ENCODE data around the gene SRP14. TPM values are rescaled to one million over a fixed set of nuclear protein-coding genes. Genes with fewer than 3 reads are reported as not detected.

The SRP14 gene
- total RNA-seq, 4 donors from 2014 or later, result 142 to 485 (median 230) TPM

GRCh38 chr15:40053079-40053830 lies 14.3 kb upstream of the SRP14 start:
- Histone ChIP-seq H3K27me3 (no peaks in the 10 kb centered on the region), H3K36me3 (no peaks in the 10 kb centered on the region), H3K27ac (no peak overlapping the region), H3K4me3 (no peak overlapping the region), H3K9me3 (no peaks in the 10 kb centered on the region), H3K4me1 (no peaks in the 10 kb centered on the region)
- DNase-seq, result no peak
- intact Hi-C loops (cut with DNase I; ENCODE audit: low total_unique reads), result loop anchor here (5.0 kb wide), 1 partner anchor 219 kb away; no protein-coding TSS in a partner anchor
- TF ChIP-seq POLR2A (IDR thresholded peaks at IDR 0.05), result no peak
- TF ChIP-seq CTCF (IDR thresholded peaks at IDR 0.05), result no peak

- Histone ChIP-seq H3K4me3 (no peak overlapping the region), H3K4me1 (peaks cover 0 to 5% of the 10 kb centered on the region in 2 donors), H3K9me3 (no peaks in the 10 kb centered on the region), H3K27me3 (no peaks in the 10 kb centered on the region), H3K36me3 (no peaks in the 10 kb centered on the region), H3K27ac (no peak overlapping the region)
- no peak for DNase-seq
- TF ChIP-seq CTCF (IDR thresholded peaks at IDR 0.05), result no peak
- TF ChIP-seq POLR2A (IDR thresholded peaks at IDR 0.05), result no peak
- intact Hi-C loops (cut with DNase I; ENCODE audit: low total_unique reads), result loop anchor here (5.0 kb wide), 1 partner anchor 220 kb away; no protein-coding TSS in a partner anchor
These were observed 13.6 kb upstream of the SRP14 start for GRCh38 chr15:40052604-40053003.

GRCh38 chr15:40051616-40052415 lies 12.8 kb upstream of the SRP14 start:
- no peak for DNase-seq
- no peak for TF ChIP-seq CTCF (IDR thresholded peaks at IDR 0.05)
- no peak for TF ChIP-seq POLR2A (IDR thresholded peaks at IDR 0.05)
- H3K36me3 ChIP-seq, result no peaks in the 10 kb centered on the region
- no peaks in the 10 kb centered on the region for H3K27me3 ChIP-seq
- H3K9me3 ChIP-seq, result no peaks in the 10 kb centered on the region
- no peak overlapping the region for H3K27ac ChIP-seq
- H3K4me1 ChIP-seq, result peaks cover 0 to 6% of the 10 kb centered on the region in 2 donors
- H3K4me3 ChIP-seq, result no peak overlapping the region
- intact Hi-C loops (cut with DNase I; ENCODE audit: low total_unique reads), result loop anchor here (5.0 kb wide), 1 partner anchor 220 kb away; no protein-coding TSS in a partner anchor

GRCh38 chr15:40050788-40051470 lies 11.9 kb upstream of the SRP14 start:
- Histone ChIP-seq H3K36me3 (no peaks in the 10 kb centered on the region), H3K27ac (peak overlapping the region in 1 of 2 donors; percentile 25), H3K4me3 (no peak overlapping the region), H3K27me3 (no peaks in the 10 kb centered on the region), H3K4me1 (peaks cover 0 to 6% of the 10 kb centered on the region in 2 donors), H3K9me3 (no peaks in the 10 kb centered on the region)
- no peak for TF ChIP-seq CTCF (IDR thresholded peaks at IDR 0.05)
- TF ChIP-seq POLR2A (IDR thresholded peaks at IDR 0.05), result no peak
- DNase-seq, result peak in 1 of 2 donors; percentile 46
- intact Hi-C loops (cut with DNase I; ENCODE audit: low total_unique reads), result loop anchor here (5.0 kb wide), 1 partner anchor 221 kb away; no protein-coding TSS in a partner anchor
